Endodermal cell (in vitro differentiated cells): Measurements from ENCODE around the gene SYT2. TPM values are rescaled to one million over a fixed set of nuclear protein-coding genes. Genes with fewer than 3 reads are reported as not detected.
"Not testable (repeated sequence)": the region's sequence is repeated elsewhere in the genome, so short reads cannot be mapped to it uniquely, and the experiment has no call there.

Experiments used
- DNase-seq: peaks from one replicate; pipeline ENCODE4 v3.0.0-alpha.2; 2017
- H3K27ac ChIP-seq: 2 replicates; pipeline ENCODE4 v1.5.1; 2013; ENCODE audit warnings: mild to moderate bottlenecking, low read depth, low read length, moderate library complexity
- H3K27me3 ChIP-seq: 2 replicates; pipeline ENCODE4 v1.6.1; 2013; ENCODE audit warnings: mild to moderate bottlenecking, low read length, moderate library complexity; ENCODE audit not compliant: insufficient read depth, control insufficient read depth, poor library complexity, severe bottlenecking
- H3K36me3 ChIP-seq: 2 replicates; pipeline ENCODE4 v1.7.0; 2013; ENCODE audit warnings: mild to moderate bottlenecking, low read length, moderate library complexity; ENCODE audit not compliant: control insufficient read depth, insufficient read depth
- H3K4me1 ChIP-seq: one replicate; pipeline ENCODE4 v1.7.0; 2013; ENCODE audit warnings: low read length; ENCODE audit not compliant: control insufficient read depth, insufficient read depth
- H3K4me3 ChIP-seq: 2 replicates; pipeline ENCODE4 v1.5.1; 2013; ENCODE audit warnings: mild to moderate bottlenecking, low read length, moderate library complexity
- H3K9ac ChIP-seq: 2 replicates; pipeline ENCODE4 v1.6.1; 2013; ENCODE audit warnings: mild to moderate bottlenecking, low read length, moderate library complexity; ENCODE audit not compliant: poor library complexity, severe bottlenecking; ENCODE audit errors: extremely low read depth
- H3K9me3 ChIP-seq: 2 replicates; pipeline ENCODE4 v1.6.1; 2013; ENCODE audit warnings: mild to moderate bottlenecking, low read length, moderate library complexity; ENCODE audit not compliant: control insufficient read depth
- H3K27ac Mint-ChIP-seq: 2 replicates; pipeline ENCODE4 v1.8.0; 2020; ENCODE audit warnings: mixed read lengths
- H3K27me3 Mint-ChIP-seq: 2 replicates; pipeline ENCODE4 v1.8.0; 2021; ENCODE audit warnings: mild to moderate bottlenecking, mixed read lengths; ENCODE audit not compliant: insufficient read depth
- H3K36me3 Mint-ChIP-seq: 2 replicates; pipeline ENCODE4 v1.8.0; 2020; ENCODE audit warnings: low read depth, mixed read lengths
- H3K4me1 Mint-ChIP-seq: 2 replicates; pipeline ENCODE4 v1.8.0; 2020; ENCODE audit warnings: mixed read lengths
- H3K4me3 Mint-ChIP-seq: 2 replicates; pipeline ENCODE4 v1.8.0; 2020; ENCODE audit warnings: mild to moderate bottlenecking, moderate library complexity, mixed read lengths
- H3K9me3 Mint-ChIP-seq: 2 replicates; pipeline ENCODE4 v1.8.0; 2020; ENCODE audit warnings: mild to moderate bottlenecking, mixed read lengths
- WGBS, 2 experiments: methylation state at CpG; one replicate each; pipeline versions ENCODE4 v1.1.5 to v1.1.7; 2013; ENCODE audit warnings: missing lambda C conversion rate in 2 of 2, mixed read lengths in 1 of 2; ENCODE audit not compliant: insufficient coverage in 1 of 2, insufficient read length in 1 of 2; 5-methylcytosine and 5-hydroxymethylcytosine counted together
- total RNA-seq, 2 donors: library from RNA; stranded (reverse); fragmentation: NEBNext Ultra II Directional in 1 of 2; extraction: Animal tissue kit (Norgen Biotek cat#: 25700) in 1 of 2; gene quantifications; 2 replicates in 1 of 2; 3 replicates in 1 of 2; pipeline ENCODE4 v1.2.1, GENCODE V29; 2021

The SYT2 gene
- total RNA-seq, 2 donors from 2014 or later: 2.9 to 4.4 TPM

- not testable (repeated sequence) for H3K27me3 Mint-ChIP-seq, H3K36me3 Mint-ChIP-seq, H3K9ac ChIP-seq, H3K4me3 ChIP-seq, H3K27me3 ChIP-seq, DNase-seq, H3K4me3 Mint-ChIP-seq, H3K9me3 Mint-ChIP-seq, H3K36me3 ChIP-seq, H3K9me3 ChIP-seq, H3K27ac Mint-ChIP-seq, H3K4me1 ChIP-seq, H3K27ac ChIP-seq
- peaks cover 32% of the 10 kb centered on the region for H3K4me1 Mint-ChIP-seq
These were observed 167.8 kb downstream of the SYT2 start for GRCh38 chr1:202542415-202542814.

DNA sequence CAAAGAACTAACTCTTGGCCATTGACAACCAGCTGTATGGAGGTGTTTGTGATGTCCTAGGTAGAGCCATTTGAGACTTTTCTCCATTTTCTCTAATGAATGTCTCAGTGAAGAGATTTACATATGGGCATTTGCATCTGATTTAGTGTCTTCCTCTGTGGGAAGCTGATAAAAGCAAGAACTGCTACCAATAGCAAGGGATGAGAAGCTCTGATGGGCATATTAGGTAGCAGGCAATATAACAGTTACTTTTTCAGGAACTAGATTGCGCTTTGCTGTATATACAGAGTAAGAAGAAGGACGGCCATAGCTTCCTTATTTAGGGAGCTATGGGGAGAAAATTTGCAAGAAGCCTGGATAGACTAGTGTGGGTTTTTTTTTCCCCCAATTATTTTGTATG is 169.4 kb downstream of the SYT2 start:
- H3K9me3 ChIP-seq, H3K9ac ChIP-seq, H3K9me3 Mint-ChIP-seq, H3K36me3 Mint-ChIP-seq, H3K27me3 ChIP-seq, H3K36me3 ChIP-seq, H3K4me3 ChIP-seq, DNase-seq, H3K27me3 Mint-ChIP-seq, H3K4me3 Mint-ChIP-seq, H3K4me1 ChIP-seq, H3K27ac Mint-ChIP-seq, H3K27ac ChIP-seq: not testable (repeated sequence)
- 100% methylated on average over 2 of the region's 2 CpGs; no CpG with 5 or more reads in 1 of the 2 experiments for WGBS, 2 experiments
- peaks cover 23% of the 10 kb centered on the region for H3K4me1 Mint-ChIP-seq

Other genes starting within 250 kb of the SYT2 start
- 100 to 1,000 TPM; 207 to 219 TPM for gene KDM5B, start 98.0 kb upstream of the SYT2 start, total RNA-seq
- gene PCAT6, start 100.5 kb upstream of the SYT2 start, total RNA-seq: 1 to 10 TPM; 2.3 to 5.0 TPM
- 1 to 10 TPM; 7.8 to 8.2 TPM for gene RABIF, start 178.7 kb upstream of the SYT2 start, total RNA-seq
- 10 to 100 TPM; 34.4 to 39.4 TPM for gene KLHL12, start 216.8 kb upstream of the SYT2 start, total RNA-seq
- gene ADIPOR1, start 247.9 kb upstream of the SYT2 start, total RNA-seq: 10 to 100 TPM; 68.1 to 79.7 TPM